KBM-7 (cell line): ENCODE results near the gene FUOM.

ENCODE experiments used
- DNase-seq: peaks from one replicate; pipeline ENCODE4 v3.0.0-alpha.2; 2015
- in situ Hi-C: fragments of 300-500 bp; cut with MboI; formaldehyde crosslinking; loops from 2 replicates; pipeline ENCODE4 v1.14.3; 2020; ENCODE audit warnings: low sequenced_read_pairs, low pct_unique_long_range_greater_than_20kb, mixed read lengths

FUOM gene

DNA sequence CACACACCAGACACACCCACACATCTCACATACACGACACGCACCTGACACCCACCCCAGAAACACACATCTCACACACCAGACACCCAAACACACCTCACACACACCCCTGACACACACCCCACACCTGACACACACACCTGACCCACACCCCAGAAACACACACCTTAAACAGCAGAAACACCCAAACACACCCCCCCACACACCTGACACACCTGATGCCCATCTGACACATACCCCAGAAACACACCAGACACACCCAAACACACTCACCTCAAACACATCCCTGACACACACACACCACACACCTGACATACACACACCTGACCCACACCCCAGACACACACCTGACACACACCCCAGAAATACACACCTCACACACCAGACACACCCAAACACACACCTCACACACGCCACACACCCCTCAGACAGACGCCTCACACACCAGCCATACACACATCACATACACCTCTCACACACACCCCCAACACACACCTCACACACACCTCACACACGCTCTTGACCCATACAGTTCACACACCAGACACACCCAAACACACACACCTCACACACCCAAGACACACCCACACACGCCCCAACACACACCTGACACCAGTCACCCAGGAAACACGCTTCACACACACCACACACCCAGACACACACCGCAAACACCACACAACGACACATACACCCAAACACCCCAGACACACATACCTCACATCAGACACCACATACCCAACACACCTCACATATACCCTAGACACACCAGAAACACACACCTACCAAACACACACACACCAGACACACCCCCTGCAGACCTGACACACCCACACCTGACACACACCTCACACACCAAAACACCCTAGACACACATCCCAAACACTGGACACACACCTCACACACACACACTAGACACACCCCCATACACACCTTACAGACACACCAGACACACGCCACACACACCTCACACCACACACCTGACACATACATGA, 19.4 kb downstream of the FUOM start:
- no peak for DNase-seq
- in situ Hi-C loops, result no loop called here

DNA sequence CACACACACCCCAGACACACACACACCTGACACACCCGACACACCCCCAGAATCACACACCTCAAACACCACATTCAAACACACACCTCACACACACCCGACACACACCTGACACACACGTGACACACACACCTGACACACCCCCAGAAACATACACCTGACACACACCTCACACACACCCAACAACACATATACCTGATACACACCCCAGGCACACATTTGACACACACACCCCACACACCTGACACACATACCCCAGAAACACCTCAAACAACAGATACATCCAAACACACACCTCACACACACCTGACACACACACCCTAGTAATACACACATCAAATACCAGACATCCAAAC, 20.5 kb downstream of the FUOM start:
- DNase-seq, result no peak
- in situ Hi-C loops, result no loop called here

DNA sequence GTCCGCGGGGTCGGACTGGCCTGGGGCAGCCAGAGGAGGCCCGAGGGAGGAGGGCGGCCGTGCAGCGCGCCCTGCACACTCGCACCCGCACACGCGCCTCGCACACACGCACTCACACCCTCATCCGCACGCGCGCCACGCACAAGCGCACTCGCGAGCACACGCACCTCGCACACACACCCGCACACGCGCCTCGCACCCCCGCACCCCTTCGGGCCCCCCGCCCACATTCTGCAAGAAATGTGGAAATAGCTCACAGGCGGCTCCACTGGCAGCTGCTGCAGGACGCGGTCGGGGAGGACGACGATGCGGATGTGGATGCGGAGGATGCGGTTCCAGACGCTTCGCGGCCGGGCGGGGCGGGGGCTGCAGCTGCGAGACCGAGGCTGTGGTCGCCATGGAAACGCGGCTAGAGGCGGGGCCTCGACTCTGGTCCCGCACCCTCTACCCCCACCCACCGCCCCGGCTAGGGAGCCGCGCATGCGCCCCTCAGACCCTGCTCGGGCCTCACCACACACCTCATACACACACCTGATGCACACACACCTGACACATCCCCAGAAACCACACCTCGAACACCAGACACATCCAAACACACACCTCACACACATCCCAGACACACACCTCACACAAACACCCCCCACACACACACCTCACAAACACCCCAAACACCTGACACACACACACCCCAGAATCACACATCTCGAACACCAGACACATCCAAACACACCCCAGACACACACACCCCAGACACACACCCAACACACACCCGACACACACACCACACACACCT, 21.0 kb downstream of the FUOM start, which contains the start of gene CALY:
Gene CALY (minus strand): TSS at position 320 of the 793 bp plus-strand sequence. CDS start 7,907 bp downstream, outside the sequence.
- peak; percentile 57 for DNase-seq
- in situ Hi-C loops, result no loop called here

DNA sequence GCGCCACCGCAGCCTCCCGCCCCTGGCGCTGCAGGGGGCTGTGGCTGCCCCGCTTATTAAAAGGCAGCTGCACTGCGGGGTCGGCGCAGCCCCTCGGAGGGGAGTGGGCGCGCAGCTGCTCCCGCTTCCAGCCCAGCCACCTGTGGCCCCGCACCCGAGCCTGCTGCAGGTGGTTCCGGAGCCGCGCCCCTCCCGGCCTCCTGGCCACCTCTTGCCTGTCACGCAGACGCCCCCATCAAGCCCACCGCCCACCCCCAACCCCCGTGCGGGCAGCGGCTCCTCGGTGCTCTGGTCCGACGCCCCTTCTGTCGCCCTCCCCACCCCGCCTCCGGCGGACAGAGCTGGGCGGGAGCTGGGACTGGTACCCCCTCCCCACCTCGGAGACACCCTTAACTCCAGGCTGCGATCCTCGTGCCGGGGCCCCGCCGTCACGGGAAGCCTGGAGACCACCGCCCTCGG, 21.7 kb downstream of the FUOM start:
- no peak for DNase-seq
- in situ Hi-C loops, result no loop called here

DNA sequence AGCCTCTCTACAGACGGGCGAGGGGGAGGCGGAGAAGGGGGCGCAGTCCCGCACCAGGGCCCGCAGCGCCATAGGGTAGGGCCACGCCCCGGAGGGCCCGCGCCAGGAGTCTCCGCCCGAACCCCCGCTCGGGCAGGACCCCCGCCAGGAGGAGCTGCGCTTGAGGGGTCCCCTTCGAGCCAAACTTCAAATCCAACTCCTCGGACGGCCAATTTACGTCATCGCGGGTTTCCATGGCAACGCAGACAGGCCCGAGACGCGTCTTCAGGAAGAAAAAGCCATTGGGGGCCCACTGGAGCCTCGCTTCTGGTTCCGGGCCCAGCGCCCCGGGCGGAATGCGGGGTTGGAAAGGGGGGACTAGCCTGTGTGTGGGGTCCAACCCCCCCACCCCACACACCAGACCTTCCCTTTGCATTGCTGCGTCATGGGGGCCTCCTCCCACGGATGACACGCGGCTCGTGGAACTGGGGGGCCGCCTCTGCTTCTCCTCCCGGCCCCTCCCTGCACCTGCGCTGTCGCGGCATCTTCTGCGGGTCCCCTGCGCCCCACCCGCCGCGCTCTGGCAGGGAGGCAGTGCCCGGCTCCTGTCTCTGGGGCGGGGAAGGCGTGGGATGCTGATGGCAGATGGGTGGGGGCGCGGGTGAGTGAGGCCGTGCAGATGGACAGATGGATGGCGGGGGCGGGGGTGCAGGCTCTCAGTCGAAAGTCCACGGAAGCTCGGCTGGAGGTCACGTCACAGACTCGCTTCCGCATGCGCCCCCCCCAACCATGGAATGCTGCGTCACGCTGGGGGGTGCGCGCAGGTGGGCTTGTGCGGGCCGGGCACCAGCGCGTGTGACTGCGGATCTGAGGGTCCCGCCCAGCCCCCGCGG, 22.3 kb downstream of the FUOM start:
- in situ Hi-C loops, result no loop called here
- no peak for DNase-seq

DNA sequence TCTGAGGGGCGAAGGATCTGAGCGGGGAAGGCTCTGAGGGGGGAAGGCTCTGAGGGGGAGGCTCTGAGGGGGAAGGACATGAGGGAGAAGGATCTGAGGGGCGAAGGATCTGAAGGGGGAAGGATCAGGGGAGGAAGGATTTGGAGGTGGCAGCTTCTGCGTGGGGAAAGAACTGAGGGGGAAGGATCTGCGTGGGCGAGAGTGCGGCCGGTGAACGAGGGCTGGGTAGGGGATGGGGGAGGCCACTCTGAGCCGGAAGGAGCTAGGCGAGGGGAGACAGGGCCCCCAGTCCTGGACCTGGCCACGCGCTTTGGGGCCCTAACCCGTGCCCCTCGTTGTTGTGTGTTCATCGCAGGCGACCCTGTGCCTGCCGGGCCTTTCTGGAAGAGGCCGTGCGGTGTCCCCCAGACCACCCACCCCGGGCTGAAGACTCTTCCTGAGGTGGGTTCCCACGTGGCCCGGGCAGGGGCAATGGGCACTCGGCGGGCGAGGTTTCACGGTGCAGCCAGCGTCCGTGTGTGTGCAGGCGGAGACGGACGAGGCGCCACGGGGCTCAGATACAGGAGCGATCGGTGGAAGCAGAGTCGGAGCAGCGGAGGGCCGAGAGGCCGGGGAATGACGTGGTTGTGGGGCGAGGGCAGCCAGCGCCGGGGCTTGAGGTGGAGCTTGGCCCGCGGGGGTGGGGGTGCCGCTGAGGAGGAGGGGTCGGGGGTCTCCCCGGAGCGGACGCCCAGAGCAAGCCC, 23.1 kb downstream of the FUOM start:
- no peak for DNase-seq
- in situ Hi-C loops, result no loop called here

DNA sequence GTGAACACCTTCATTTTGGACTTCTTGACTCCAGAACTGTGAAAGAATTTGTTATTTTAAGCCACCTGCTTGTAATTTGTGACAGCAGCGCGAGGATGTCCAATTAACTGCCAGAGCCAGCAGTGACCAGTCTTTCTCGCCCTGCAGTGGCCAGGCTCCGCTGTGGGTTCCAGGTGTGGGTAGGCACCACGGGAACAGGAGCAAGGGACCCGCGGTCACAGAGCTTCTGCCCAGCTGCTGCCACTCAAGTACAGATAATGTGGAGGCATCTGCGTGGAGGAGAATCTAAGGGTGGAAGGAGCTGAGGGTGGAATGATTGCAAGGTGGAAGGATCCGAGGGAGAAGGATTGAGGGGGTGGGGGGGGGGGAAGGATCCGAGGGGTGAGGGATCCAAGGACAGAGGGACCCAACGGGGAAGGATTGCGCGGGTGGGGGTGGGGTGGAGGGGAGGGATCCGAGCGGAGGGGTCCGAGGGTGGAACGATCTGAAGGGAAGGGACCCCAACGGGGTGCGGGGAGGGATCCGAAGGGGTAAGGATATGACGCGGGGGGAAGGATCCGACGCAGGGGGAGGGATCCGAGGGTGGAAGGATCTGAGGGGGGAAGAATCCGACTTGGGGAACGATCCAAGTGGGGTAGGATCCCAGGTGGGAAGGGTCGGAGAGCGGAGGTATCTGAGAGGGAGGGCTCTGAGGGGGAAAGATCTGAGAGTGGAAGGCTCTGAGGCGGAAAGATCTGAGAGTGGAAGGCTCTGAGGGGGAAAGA, 24.7 kb downstream of the FUOM start:
- no peak for DNase-seq
- in situ Hi-C loops, result no loop called here

DNA sequence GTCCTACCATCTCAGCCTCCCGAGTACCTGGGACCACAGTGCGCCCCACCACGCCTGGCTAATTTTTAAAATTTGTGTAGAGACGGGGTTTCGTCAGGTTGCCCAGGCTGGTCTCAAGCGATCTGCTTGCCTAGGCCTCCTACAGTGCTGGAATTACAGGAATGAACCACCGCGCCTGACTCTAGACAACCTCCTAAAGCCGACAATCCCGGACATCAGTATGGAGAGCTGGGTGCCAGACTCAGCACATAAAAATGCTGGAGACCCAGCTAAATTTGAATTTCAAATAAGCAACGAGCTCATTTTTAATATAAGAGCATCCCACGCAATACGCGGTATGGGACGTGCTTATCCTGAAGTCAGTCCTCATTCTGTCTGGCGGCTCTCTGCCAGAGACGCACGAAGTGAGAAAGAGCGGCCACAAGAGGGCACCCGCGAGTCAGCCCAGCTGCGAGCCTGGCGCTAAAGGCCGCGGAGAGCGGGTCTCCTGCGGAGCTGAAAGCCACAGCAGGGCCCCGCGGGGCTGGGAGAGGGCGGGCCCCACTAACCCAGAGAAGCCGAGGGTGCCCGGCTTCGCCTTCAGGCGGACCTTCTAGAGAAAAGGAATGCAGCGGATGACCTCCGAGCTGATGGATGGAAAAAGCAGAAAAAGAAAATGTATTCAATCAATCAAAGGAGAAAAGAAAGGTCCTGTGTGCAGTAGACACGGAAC, 28.2 kb downstream of the FUOM start:
- DNase-seq, result peak; percentile 87
- in situ Hi-C loops, result no loop called here

DNA sequence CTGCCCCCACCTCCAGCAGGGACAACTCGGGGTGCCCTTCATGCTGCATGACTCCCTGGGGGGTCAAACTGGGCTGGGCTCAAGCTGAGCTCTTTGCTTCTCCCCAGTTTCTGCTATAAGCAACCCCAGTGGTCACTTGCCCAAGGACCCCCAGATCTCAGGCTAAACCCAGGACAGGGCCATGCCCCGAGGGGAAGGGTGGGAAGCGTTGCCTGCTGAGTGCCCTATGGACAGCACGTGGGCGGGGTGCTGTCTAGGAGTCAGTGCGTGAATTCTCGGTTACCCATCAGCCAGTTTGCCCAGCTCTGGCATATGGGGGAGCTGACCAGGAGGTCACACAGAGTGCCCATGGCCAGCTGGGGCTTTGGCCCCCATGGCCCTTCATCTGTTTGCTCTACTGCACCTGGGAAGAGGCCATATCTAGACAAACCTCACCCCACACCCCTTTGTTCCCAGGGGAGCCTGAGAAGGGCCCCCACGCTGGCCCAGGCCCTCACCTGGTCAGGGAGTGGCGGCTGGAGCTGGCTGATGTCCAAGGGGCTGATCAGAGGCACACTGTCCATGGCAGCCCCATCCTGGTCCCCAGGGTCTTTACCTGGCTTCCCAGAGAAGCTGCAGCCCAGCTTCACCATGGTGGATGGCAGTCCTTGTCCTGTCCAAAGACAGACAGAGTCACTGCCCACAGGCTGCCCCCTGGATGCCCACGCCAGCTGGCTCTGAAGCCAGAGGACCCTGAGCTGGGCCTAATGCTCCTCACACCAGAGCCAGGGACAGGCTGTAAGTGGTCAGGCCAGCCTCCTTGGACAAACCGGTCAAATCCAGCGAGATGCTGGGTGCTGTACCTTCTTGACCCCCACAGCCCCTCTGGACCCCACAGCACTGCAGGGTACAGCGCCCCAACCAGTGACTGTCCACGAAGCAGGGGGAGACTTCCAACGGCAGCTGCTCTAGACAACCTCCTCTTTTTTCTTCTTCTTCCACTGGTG, 29.2 kb downstream of the FUOM start:
- in situ Hi-C loops, result no loop called here
- DNase-seq, result no peak

DNA sequence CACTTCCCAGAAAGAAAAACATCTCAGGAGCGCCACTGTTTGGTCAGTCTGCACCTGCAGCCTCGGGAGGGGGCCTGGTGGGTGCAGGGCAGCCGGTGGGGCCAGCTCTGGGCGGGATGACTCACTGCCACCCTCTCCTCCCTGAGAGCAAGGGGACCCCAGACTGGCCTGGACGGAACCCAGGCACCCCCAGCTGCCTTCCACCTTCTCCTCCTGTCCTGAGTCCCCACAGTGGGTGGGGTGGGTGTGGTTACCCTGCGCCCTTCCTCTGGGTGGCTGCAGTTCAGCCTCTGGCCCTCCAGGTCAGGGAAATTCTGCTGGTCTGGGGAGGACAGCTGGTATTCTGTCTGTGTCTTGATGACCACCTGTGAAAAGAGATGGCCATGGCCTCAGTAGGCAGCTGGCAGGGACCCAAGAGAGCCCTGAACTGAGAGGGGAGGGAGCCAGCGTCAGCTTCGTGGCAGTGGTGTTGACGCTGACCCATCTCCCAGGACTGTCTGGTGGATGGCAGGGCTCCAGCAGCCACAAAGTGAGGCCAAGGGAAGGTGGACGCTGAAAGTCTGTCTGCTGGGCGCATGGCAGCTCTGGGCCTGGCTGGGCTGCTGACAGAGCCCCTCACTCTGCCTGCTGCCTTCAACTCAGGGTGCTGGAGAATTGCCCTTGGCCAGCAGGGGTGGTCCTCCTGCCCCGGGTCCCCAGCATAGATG, 30.0 kb downstream of the FUOM start:
- in situ Hi-C loops, result no loop called here
- no peak for DNase-seq

DNA sequence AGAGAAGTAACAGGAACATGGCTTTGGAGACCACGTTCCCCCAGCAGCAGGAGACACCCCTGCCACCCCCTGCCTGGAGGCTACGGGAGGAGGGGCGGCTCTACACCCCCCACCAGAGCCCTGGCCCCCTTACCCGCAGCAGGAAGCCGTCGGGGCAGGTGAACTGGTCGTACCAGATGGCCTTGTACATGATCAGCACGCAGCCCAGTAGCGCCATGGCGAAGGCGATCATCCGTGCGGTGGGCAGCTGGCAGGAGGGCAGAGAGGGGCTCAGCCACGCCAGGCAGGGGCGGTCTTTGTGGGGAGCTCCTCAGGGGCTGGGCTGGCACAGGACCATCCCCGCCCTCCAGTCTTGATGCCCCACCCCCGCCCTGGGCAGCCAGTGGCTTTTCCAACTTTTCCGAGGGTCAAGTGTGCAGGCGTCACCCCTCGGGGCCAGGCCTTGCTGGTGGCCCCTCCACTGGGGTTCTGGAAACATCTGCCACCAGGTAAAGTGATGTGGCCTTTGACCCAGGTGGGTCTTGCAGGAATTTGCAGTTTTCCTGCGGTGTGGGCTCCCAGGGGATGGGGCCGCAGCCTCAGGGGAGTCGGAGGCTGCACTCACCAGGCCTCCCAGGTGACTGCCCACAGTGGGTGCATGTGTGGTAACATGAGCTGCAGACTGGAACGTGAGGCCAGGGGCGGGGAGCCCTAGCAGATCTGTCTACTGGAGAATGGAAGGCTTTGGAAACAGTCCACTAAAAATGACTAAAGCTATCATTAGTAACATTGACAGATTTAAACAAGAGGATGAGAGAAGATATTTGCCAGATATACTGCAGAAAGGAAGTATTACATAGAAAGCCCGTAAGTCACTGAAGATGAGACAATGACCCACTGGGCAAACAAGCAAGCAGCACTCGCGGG, 30.8 kb downstream of the FUOM start:
- no peak for DNase-seq
- in situ Hi-C loops, result no loop called here

DNA sequence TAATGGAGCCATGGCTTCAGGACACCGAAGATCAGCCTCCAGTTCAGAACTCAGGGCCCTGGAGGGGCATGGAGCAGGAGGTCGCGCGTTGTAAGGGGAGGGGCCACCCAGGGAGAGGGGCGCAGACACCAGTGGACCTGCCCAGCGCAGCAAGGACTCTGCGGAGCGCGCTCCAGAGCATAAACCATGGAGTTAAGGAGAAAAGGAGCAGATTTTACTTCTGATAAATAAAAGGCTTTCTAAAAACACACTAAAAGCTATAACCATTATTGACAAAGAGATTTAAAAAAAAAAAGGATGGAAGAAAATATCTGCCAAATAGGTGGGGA, 31.6 kb downstream of the FUOM start:
- in situ Hi-C loops, result no loop called here
- DNase-seq, result no peak

DNA sequence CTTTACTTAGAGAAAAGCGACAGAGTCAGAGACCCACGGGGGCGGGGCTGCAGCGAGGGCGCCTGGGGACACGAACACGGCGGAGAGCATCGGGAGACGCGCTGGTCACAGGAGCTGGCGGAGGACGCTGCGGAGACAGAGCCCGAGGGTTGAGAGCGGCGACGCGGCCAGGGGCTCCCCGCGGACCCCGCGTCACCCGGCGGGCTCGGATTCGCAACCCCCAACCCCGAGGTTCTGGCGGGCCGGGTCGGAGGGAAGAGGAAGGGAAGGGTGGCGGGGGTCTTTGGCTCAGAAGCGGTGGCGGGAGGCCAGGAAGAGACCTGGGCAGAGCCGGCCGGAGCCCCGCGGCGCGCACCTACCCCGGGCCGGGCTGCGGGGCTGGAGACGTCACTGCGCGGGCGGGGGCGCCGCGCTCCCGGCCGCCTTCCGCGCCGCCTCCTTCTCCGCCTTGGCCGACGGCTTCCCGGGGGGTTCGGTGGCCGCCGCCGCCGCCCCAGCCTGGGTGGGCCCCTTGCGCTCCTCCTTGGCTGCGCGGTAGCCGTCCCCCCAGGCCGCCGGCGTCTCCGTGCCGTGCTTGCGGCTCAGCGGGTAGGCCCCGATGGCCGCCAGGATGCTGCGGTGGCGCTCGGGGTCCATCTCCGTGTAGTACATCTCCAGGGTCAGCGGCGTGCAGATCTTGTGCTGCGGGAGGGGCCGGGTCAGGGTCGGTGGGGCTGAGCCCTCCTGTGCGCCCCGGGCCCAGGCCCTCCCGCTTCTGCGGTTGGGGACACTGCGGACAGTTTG, 32.2 kb downstream of the FUOM start:
- in situ Hi-C loops, result no loop called here
- DNase-seq, result no peak

DNA sequence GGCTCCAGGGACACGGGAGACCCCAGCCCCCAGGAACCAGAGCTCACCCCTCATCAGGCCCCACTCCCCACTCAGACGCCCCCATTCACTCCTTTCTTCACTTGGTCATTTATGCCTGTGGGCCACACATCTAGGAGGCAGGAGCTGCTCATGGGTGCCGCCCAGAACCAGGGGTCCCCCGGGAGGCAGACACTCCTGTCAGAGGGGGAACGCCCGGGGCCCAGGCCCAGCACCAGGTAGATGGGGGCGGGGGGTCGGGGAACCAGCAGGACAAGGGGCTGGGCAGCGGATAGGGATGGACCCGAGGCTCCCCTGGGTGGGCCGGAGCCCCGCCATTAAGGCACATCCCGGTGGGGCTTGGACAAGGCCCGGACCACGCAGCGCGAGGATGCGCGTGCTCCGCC, 33.0 kb downstream of the FUOM start:
- no peak for DNase-seq
- in situ Hi-C loops, result no loop called here
